GM23248 (cell line): Measurements from ENCODE around the gene AOPEP.

ENCODE experiments used
- EZH2 ChIP-seq: fragments of 200-600 bp; sonication (generic); IDR thresholded peaks from 2 replicates; pipeline ENCODE4 v1.6.1; 2018; ENCODE audit warnings: antibody characterized with exemption, mild to moderate bottlenecking; ENCODE audit not compliant: insufficient read depth, poor library complexity, severe bottlenecking
- EZH2phosphoT487 ChIP-seq: fragments of 200-600 bp; sonication (generic); IDR thresholded peaks from 2 replicates; pipeline ENCODE4 v1.6.1; 2018; ENCODE audit warnings: antibody characterized with exemption, moderate library complexity, mild to moderate bottlenecking, low read depth; ENCODE audit not compliant: insufficient read depth

- no peak for TF ChIP-seq EZH2phosphoT487
- TF ChIP-seq EZH2 = no peak
Measured at GRCh38 chr9:94881454-94881853, 155.0 kb downstream of the AOPEP start.
